Vagina (tissue), 2 donors: ENCODE data around the gene S1PR3.

ENCODE experiments used
- CTCF ChIP-seq, 3 experiments: fragments of 450-650 bp in 2 of 3; fragments of 200-600 bp in 1 of 3; sonication (generic) in 1 of 3; IDR thresholded peaks; one replicate each; pipeline ENCODE4 v1.5.1; 2017 to 2019; ENCODE audit warnings: antibody characterized with exemption in 3 of 3, mild to moderate bottlenecking in 2 of 3, moderate library complexity in 2 of 3
- POLR2A ChIP-seq, 2 donors: fragments of 450-650 bp; IDR thresholded peaks; one replicate each; pipeline ENCODE4 v1.6.1; 2017; ENCODE audit warnings: antibody characterized with exemption in 2 of 2, mild to moderate bottlenecking in 2 of 2, moderate library complexity in 2 of 2
- POLR2AphosphoS5 ChIP-seq, 2 donors: sonication (generic); formaldehyde crosslinking; IDR thresholded peaks; one replicate each; pipeline ENCODE4 v1.9.0; 2017; ENCODE audit warnings: antibody characterized with exemption in 2 of 2, mild to moderate bottlenecking in 2 of 2, low read depth in 1 of 2; ENCODE audit not compliant: insufficient read depth in 1 of 2

DNA sequence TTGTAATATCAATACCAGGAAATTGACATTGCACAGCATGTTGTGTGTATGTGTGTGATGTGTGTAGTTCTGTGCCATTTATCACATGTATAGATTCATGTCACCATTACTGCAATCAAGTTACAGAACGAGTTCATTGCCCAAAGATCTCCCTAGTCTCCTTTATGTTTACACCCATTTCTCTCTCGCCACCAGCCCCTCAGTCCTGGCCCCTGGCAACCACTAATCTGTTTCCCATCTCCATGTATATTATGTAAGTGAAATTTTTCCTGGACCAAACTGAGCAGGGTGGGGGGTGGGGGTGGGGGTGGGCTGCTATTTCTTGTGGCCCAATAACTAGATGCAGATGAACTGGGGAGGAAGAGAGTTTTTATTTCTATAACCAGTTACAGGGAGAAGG is 11.5 kb upstream of the S1PR3 start:
- TF ChIP-seq POLR2A (IDR thresholded peaks at IDR 0.05) (no peak), POLR2AphosphoS5 (IDR thresholded peaks at IDR 0.05; ENCODE audit: insufficient read depth in 1 of 2, low read depth in 1 of 2) (no peak), CTCF (IDR thresholded peaks at IDR 0.05) (no peak)
